Neuron (in vitro differentiated cells): ENCODE data around the gene ADPRS.

ENCODE experiments used
- H2AFZ ChIP-seq: one replicate; pipeline ENCODE4 v1.6.1; 2013; ENCODE audit warnings: low read depth, mild to moderate bottlenecking, inconsistent platforms, low read length, moderate library complexity
- H3K27me3 ChIP-seq: one replicate; pipeline ENCODE4 v1.6.1; 2013; ENCODE audit warnings: low read length; ENCODE audit not compliant: insufficient read depth
- H3K36me3 ChIP-seq: one replicate; pipeline ENCODE4 v1.6.1; 2013; ENCODE audit warnings: low read length; ENCODE audit not compliant: insufficient read depth
- H3K4me1 ChIP-seq: one replicate; pipeline ENCODE4 v1.6.1; 2013; ENCODE audit warnings: low read length; ENCODE audit not compliant: insufficient read depth
- H3K4me3 ChIP-seq: 2 replicates; pipeline ENCODE4 v1.5.1; 2013; ENCODE audit warnings: mild to moderate bottlenecking, low read length, moderate library complexity
- H3K9me3 ChIP-seq: one replicate; pipeline ENCODE4 v1.6.1; 2013; ENCODE audit warnings: low read length

Gene ADPRS

DNA sequence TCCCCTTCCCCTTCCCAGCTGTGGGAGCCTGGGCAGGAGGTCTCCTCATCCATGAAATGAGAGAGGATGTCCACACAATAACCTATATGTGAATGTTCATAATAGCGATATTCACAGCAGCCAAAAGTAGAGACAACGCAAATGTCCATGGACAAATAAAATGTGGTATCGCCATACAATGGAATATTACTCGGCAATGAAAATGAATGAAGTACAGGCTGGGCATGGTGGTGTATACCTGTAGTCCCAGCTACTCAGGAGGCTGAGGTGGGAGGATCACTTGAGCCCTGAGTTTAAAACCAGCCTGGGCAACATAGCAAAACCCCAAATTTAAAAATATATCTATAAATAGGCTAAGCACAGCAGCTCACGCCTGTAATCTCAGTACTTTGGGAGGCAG lies 12.9 kb downstream of the ADPRS start:
- Histone ChIP-seq H2AFZ (no peak overlapping the region), H3K4me1 (peaks cover 5% of the 10 kb centered on the region), H3K9me3 (no peaks in the 10 kb centered on the region), H3K4me3 (no peak overlapping the region), H3K36me3 (no peaks in the 10 kb centered on the region), H3K27me3 (peaks cover 3% of the 10 kb centered on the region)

DNA sequence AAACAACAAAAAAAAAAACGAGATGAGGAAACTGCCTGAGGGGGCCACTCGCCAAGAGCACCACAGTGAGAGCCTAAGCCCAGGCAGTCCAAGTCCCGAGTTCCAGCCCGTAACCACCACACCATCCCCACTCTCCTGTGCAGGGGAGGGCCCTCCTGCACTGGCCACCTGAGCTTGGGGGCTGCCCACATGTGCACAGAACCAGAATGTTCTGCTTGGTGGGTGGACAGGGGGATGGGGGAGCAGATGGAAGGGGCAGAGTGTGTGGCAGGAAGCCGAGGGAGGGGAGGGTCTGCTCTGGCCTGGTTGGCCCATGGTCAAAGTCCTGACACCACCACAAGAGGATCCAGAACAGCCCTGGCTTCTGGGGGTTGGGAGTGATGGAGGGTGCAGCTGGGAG lies 17.6 kb downstream of the ADPRS start:
- no peaks in the 10 kb centered on the region for H3K36me3 ChIP-seq
- no peaks in the 10 kb centered on the region for H3K4me1 ChIP-seq
- no peaks in the 10 kb centered on the region for H3K9me3 ChIP-seq
- peaks cover 9% of the 10 kb centered on the region for H3K27me3 ChIP-seq
- no peak overlapping the region for H3K4me3 ChIP-seq
- no peak overlapping the region for H2AFZ ChIP-seq

DNA sequence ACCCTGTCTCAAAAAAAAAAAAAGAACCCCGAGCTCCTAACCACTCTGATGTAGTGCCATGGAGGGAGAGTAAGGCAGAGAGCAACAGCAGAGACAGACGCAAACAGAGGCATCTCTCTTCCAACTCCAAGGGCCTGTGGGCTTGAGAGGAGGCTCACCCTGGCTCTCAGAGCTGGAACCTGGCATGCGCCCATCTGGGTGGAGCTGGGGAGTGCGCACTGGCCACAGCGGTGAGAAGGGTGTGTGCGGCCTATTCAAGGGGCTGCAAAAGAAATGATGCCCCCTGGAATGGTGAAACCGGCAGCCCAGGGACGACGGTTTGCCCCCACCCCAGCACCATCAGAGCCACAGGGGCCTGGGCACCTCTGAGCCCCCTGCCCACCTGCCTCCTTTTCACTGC lies 18.7 kb downstream of the ADPRS start:
- Histone ChIP-seq H2AFZ (no peak overlapping the region), H3K4me3 (no peak overlapping the region), H3K27me3 (peaks cover 9% of the 10 kb centered on the region), H3K36me3 (no peaks in the 10 kb centered on the region), H3K9me3 (no peaks in the 10 kb centered on the region), H3K4me1 (no peaks in the 10 kb centered on the region)

DNA sequence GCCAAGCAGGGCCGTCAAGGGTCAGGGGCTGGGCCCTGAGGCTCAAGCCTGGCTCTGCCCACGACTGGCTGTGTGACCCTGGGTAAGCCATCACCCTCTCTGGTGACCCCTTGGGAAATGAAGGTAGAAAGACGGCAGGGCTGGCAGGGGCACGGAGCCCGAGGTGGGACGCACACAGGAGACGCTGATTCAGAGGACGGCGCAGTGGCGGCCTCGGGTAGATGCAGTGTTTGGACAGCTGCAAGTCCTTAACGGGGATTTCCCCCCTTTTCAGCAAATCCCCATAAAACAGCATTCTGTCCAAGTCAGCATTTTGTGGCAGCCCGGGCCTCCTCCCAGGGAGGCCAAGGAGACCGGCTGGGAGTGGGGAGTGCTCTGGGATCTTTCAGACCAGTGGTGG lies 19.6 kb downstream of the ADPRS start:
- Histone ChIP-seq H3K4me3 (no peak overlapping the region), H3K27me3 (peaks cover 9% of the 10 kb centered on the region), H3K4me1 (no peaks in the 10 kb centered on the region), H2AFZ (no peak overlapping the region), H3K9me3 (no peaks in the 10 kb centered on the region), H3K36me3 (no peaks in the 10 kb centered on the region)

DNA sequence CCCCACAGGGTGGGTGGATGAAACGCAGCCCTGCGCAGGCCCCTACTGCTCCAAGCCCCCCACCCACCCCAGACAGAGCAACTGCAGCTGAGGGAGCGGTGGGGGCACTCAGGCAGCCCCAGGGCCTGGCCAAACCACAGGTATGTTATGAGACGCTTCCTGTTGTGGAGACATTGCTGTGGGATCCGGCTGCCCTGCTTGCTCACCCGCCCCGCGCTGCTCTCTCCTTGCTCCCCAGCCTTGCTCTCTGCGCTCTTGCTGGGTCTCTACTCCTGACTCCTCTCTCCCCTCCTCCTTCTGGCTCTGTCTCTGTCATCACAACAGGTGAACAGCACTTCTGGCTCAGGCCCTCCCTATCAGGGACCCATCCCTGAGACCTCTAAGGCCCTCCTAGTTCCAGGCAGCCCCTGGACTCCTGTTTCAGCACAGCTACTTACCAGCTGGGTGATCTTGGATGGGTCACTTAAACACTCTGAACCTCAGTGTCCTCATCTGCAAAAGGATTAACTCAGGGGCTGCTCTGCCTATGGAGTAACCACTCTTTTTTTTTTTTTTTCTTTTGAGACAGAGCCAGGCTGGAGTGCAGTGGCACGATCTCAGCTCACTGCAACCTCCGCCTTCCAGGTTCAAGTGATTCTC lies 20.5 kb downstream of the ADPRS start:
- no peaks in the 10 kb centered on the region for H3K36me3 ChIP-seq
- H3K9me3 ChIP-seq: no peaks in the 10 kb centered on the region

DNA sequence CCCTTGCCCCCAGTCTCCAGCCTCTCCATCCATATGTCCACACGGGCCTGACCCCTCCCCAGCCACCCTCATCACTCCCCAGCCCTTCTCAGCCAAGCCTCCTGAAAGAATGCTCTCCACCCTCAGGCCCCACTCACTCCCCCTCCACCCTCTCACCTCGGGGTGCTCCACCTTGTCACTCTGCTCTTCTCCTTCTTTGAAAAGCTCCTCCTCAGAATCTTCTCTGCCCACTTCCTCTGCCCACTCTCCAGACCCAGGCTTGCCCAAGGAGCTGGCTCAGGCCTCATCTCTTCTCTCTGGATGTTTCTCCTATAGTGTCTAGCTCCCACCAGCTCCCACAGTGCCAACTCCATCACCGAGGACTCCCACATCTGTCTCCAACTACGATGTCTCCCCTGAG lies 22.5 kb downstream of the ADPRS start:
- Histone ChIP-seq H3K4me3 (no peak overlapping the region), H3K27me3 (peaks cover 10% of the 10 kb centered on the region), H3K9me3 (no peaks in the 10 kb centered on the region), H3K4me1 (peaks cover 4% of the 10 kb centered on the region), H2AFZ (no peak overlapping the region), H3K36me3 (no peaks in the 10 kb centered on the region)

More for the DNA sequence above, 20.5 kb downstream of the ADPRS start:
- Histone ChIP-seq H2AFZ (no peak overlapping the region), H3K4me3 (no peak overlapping the region), H3K4me1 (no peaks in the 10 kb centered on the region), H3K27me3 (peaks cover 9% of the 10 kb centered on the region)

DNA sequence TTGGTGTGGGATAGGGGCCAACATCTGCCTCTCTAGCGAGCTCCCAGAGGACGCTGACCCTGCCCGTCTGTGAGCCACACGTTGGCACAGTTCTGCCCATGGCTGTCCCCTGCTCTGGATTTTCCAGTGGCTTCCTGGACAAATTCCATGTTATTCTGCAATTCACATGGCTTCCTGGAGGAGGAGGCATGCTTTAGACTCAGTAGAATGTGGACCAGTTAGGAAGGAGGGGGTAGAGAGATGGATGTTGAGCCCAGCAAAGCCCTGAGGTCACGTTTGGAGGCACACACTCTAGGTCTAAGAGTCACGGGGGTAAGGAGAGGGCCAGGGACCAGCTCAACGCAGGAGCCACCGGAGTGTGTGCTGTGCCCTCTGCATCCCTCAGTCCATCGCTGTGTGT lies 24.1 kb downstream of the ADPRS start:
- no peak overlapping the region for H3K4me3 ChIP-seq
- no peaks in the 10 kb centered on the region for H3K9me3 ChIP-seq
- H3K36me3 ChIP-seq: no peaks in the 10 kb centered on the region
- no peak overlapping the region for H2AFZ ChIP-seq
- H3K4me1 ChIP-seq: peaks cover 4% of the 10 kb centered on the region
- peaks cover 15% of the 10 kb centered on the region for H3K27me3 ChIP-seq

DNA sequence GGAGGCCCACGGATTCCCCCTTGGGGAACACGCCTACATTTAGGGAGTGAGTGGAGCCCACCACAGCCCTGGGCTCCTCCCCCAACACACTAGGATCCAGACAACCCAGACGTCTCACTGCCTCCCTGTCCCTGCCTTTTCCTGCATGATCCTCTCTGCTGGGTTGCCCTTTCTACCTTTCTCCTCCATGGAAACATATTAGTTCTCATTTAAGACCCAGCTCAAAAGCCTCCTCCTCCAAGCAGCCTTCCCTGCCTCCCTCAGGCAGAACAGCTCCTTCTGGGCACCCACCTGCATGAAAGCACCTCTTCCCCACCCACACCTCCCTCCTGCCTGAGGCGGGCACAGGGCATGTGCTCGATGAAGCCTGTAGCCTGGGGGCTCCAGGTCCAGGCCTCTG lies 25.7 kb downstream of the ADPRS start:
- Histone ChIP-seq H3K9me3 (no peaks in the 10 kb centered on the region), H3K27me3 (peaks cover 13% of the 10 kb centered on the region), H2AFZ (no peak overlapping the region), H3K36me3 (no peaks in the 10 kb centered on the region), H3K4me3 (no peak overlapping the region), H3K4me1 (peaks cover 4% of the 10 kb centered on the region)

DNA sequence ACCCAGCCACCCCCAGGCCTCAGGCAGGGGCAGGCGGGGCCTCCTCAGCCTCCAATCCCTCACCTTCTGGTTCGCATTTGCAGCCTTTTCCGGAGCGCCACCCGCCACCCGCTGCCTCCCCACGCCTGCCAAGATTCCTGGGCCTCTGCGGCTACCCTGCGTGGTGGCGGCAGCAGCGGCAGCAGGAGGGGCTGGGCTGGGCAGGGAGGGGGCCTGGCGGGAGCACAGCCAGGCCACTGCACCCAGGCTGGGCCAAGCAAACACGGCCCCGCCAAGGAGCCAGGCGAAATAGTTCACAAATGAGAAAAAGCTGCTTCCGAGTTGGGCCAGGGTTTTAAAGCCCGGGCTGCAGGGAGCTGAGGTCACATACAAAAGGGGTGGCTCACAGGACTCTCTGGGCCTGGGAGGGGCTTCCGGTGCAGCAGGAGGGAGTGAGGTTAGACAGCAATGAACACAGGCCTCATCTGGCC lies 26.5 kb downstream of the ADPRS start:
- H3K4me3 ChIP-seq: no peak overlapping the region
- H3K4me1 ChIP-seq: peaks cover 8% of the 10 kb centered on the region
- no peaks in the 10 kb centered on the region for H3K9me3 ChIP-seq
- peak overlapping the region; percentile 26 for H2AFZ ChIP-seq
- H3K36me3 ChIP-seq: no peaks in the 10 kb centered on the region
- H3K27me3 ChIP-seq: peaks cover 13% of the 10 kb centered on the region

DNA sequence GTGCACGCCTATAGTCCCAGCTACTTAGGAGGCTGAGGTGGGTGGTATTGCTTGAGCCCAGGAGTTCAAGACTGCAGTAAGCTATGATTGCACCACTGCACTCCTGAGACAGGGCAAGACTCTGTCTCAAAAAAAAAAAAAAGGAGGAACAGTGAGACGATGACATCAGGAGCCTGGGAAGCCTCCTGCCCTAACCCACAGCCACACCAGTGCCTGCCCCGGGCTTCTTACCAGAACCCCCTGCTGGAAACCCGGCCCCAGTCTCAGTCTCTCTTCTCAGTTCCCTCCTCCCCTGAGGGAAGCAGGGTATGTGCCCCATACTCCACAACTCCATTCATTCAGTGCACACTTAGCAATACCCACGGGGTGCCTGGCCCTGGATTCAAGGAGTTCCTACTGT lies 27.2 kb downstream of the ADPRS start:
- H3K4me3 ChIP-seq: no peak overlapping the region
- H3K4me1 ChIP-seq: peaks cover 8% of the 10 kb centered on the region
- H3K27me3 ChIP-seq: peaks cover 13% of the 10 kb centered on the region
- no peak overlapping the region for H2AFZ ChIP-seq
- no peaks in the 10 kb centered on the region for H3K9me3 ChIP-seq
- no peaks in the 10 kb centered on the region for H3K36me3 ChIP-seq

DNA sequence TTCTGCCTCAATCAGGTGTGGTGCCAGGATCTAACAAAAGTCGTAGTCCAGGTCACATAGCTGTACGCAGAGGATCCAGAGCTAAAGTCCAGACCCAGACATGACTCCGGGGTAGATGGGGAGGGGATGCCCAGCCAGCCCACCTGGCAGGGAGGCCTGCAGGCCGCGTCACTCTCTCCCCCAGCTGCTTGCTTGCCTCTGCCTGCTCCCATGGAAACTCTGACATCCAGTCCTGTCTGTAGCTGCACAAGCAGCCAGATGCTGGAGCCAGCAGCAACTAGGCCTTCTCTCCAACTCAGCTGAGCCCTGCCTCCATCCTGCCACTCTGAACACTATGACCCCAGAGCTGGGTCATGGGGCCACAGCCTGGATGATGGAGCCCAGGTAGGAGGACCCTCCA lies 28.2 kb downstream of the ADPRS start:
- Histone ChIP-seq H2AFZ (no peak overlapping the region), H3K4me1 (peaks cover 8% of the 10 kb centered on the region), H3K27me3 (peaks cover 13% of the 10 kb centered on the region), H3K36me3 (no peaks in the 10 kb centered on the region), H3K4me3 (no peak overlapping the region), H3K9me3 (no peaks in the 10 kb centered on the region)

DNA sequence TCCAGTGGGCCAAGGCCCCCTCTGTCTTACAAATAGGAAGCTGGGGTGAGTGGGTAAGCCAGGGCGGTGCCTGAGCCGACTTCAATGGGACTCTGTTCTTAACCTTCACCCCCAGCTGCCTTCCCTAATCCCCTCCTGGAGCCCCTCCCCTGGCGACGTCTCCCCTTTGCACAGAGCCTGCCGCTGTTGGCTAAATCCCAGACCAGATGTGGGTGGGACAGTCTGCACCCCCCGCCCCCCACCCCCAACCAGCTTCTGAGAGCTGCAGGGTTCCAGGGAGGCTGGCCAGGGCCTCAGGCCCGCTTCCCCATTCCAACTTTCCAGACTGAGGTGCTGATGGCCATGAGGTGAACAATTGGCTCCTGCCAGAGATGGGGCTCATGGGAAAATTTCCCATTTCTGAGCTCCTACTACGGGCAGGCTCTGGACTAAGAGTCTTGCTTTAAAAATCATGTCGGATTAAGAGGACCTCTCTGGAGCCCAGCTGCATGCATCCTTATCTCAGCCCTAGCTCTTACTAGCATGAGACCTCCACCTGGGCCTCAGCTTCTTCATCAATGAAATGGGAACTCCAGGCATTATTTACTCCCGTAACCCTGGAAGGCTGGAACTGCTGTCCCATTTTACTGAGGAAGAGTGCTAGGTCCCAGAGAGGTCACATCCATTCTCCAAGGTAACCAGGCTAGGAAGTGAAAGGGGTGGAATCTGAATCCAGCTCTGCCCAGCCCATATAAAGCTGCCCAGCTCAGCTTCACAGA lies 29.9 kb downstream of the ADPRS start:
- Histone ChIP-seq H3K4me3 (no peak overlapping the region), H2AFZ (no peak overlapping the region), H3K9me3 (no peaks in the 10 kb centered on the region), H3K27me3 (peaks cover 30% of the 10 kb centered on the region), H3K36me3 (no peaks in the 10 kb centered on the region), H3K4me1 (peaks cover 8% of the 10 kb centered on the region)

DNA sequence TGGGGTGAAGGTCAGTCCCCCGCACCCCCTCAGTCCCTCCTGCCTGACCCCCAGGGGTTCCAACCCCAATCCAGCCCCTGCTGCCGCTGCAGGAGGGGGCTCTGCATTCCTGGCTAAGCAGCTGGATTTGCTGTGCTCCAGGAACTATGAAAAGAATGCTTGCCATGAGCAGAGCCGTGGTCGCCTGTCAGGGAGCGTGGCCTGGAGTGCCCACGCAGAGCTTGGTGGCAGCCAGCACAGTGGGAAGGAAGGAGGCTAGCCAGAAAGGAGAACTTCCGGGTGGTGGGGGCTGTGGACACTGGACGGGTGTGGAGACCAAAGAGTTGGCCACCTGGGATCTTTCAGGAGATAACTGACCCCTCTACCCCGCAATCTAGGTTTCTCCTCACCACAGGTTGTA lies 30.8 kb downstream of the ADPRS start:
- H3K4me1 ChIP-seq: peaks cover 8% of the 10 kb centered on the region
- no peak overlapping the region for H2AFZ ChIP-seq
- no peaks in the 10 kb centered on the region for H3K9me3 ChIP-seq
- peaks cover 38% of the 10 kb centered on the region for H3K27me3 ChIP-seq
- no peak overlapping the region for H3K4me3 ChIP-seq
- H3K36me3 ChIP-seq: no peaks in the 10 kb centered on the region
